NB4 (cell line): ENCODE results near the gene FPR3.

Source experiments
- POLR2A ChIP-seq: IDR thresholded peaks from 2 replicates; pipeline ENCODE4 v1.6.1; 2011; ENCODE audit warnings: mild to moderate bottlenecking; ENCODE audit not compliant: insufficient read length; ENCODE audit errors: extremely low read depth
- TF ChIP-seq, protein P1 (sequence below): IDR thresholded peaks from one replicate; pipeline ENCODE4 v1.5.1; 2012; ENCODE audit warnings: low read depth, low read length
- TF ChIP-seq, protein P2 (sequence below): IDR thresholded peaks from 2 replicates; pipeline ENCODE4 v1.6.1; 2011; ENCODE audit warnings: low read depth, low read length

DNA sequence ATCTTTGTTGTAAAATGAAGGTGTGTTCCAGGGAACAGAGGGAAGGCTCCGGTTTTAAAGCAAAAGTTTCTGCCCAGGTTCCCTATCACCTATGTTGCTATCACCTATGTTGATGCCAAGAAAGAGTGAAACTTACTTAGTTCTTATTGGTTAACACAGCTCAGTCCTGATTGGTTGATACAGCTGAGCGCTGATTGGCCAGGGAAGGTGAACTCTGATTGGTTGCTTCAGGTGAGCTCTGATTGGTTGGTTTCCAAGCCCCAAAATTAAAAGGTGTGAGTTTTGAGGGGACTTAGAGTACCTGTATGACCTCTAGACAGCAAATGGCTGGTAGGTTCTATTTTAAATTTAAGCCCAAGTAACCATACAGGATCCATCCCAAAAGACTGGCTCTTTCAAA is 42.2 kb downstream of the FPR3 start:
- TF ChIP-seq, protein P1, sequence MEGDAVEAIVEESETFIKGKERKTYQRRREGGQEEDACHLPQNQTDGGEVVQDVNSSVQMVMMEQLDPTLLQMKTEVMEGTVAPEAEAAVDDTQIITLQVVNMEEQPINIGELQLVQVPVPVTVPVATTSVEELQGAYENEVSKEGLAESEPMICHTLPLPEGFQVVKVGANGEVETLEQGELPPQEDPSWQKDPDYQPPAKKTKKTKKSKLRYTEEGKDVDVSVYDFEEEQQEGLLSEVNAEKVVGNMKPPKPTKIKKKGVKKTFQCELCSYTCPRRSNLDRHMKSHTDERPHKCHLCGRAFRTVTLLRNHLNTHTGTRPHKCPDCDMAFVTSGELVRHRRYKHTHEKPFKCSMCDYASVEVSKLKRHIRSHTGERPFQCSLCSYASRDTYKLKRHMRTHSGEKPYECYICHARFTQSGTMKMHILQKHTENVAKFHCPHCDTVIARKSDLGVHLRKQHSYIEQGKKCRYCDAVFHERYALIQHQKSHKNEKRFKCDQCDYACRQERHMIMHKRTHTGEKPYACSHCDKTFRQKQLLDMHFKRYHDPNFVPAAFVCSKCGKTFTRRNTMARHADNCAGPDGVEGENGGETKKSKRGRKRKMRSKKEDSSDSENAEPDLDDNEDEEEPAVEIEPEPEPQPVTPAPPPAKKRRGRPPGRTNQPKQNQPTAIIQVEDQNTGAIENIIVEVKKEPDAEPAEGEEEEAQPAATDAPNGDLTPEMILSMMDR, result no peak
- no peak for TF ChIP-seq POLR2A
- TF ChIP-seq, protein P2, sequence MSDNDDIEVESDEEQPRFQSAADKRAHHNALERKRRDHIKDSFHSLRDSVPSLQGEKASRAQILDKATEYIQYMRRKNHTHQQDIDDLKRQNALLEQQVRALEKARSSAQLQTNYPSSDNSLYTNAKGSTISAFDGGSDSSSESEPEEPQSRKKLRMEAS, result no peak
